Loucy (cell line): Measurements from ENCODE around the gene PLCH1.

ENCODE experiments used
- EZH2phosphoT487 ChIP-seq: fragments of 200-600 bp; IDR thresholded peaks from 2 replicates; pipeline ENCODE4 v1.6.1; 2018; ENCODE audit warnings: antibody characterized with exemption, mild to moderate bottlenecking, moderate library complexity, borderline replicate concordance
- TF ChIP-seq, protein P1 (sequence below): fragments of 200-600 bp; sonication (generic); conservative IDR thresholded peaks from 2 replicates; pipeline ENCODE4 v1.5.1; 2014; ENCODE audit warnings: mild to moderate bottlenecking, antibody characterized with exemption, low read length

DNA sequence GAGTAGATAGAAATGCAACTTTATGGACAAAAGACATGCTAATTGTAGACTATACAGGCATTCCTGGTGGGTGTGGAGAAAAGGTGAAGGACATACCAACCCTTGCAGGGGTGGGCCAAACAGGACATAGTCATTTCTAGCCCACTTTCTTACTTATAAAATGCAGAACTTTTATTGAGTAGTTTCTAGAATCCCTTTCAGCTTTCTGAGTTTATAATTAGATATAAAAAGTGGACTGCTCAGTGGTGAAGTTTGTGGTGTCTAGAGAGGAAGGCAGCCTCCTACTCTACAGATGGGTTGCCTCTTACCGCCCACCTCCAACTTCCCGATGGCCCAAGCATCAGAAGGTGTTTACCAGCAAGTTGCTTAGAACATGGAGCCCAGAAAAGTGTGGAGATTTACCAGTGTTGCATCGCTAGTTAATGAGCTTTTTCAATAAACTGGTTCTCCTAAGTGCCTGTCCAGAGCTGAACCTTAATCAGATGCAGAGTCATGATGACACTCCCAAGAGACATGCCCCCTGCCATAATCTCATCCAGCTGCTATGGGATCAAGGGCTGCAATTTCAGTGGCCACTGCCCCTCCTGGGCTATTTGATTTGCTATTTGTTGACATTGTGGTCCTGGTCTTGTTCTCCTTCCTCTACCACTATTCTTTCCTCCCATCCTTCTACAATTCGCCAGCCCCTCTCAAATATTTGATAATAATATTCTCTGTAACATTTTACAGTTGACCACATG, 373.9 kb downstream of the PLCH1 start:
- TF ChIP-seq, protein P1, sequence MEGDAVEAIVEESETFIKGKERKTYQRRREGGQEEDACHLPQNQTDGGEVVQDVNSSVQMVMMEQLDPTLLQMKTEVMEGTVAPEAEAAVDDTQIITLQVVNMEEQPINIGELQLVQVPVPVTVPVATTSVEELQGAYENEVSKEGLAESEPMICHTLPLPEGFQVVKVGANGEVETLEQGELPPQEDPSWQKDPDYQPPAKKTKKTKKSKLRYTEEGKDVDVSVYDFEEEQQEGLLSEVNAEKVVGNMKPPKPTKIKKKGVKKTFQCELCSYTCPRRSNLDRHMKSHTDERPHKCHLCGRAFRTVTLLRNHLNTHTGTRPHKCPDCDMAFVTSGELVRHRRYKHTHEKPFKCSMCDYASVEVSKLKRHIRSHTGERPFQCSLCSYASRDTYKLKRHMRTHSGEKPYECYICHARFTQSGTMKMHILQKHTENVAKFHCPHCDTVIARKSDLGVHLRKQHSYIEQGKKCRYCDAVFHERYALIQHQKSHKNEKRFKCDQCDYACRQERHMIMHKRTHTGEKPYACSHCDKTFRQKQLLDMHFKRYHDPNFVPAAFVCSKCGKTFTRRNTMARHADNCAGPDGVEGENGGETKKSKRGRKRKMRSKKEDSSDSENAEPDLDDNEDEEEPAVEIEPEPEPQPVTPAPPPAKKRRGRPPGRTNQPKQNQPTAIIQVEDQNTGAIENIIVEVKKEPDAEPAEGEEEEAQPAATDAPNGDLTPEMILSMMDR = no peak
- no peak for TF ChIP-seq EZH2phosphoT487
